ENCODE data around the gene KANSL1L.

The KANSL1L gene

GRCh38 chr2:209986415-209986814, 184.8 kb downstream of the KANSL1L start:
- no peak for DNase-seq

- no peak for DNase-seq
Observed at GRCh38 chr2:209985874-209986273, 185.3 kb downstream of the KANSL1L start.

GRCh38 chr2:209984291-209984690, 186.9 kb downstream of the KANSL1L start:
- no peak for DNase-seq

DNA sequence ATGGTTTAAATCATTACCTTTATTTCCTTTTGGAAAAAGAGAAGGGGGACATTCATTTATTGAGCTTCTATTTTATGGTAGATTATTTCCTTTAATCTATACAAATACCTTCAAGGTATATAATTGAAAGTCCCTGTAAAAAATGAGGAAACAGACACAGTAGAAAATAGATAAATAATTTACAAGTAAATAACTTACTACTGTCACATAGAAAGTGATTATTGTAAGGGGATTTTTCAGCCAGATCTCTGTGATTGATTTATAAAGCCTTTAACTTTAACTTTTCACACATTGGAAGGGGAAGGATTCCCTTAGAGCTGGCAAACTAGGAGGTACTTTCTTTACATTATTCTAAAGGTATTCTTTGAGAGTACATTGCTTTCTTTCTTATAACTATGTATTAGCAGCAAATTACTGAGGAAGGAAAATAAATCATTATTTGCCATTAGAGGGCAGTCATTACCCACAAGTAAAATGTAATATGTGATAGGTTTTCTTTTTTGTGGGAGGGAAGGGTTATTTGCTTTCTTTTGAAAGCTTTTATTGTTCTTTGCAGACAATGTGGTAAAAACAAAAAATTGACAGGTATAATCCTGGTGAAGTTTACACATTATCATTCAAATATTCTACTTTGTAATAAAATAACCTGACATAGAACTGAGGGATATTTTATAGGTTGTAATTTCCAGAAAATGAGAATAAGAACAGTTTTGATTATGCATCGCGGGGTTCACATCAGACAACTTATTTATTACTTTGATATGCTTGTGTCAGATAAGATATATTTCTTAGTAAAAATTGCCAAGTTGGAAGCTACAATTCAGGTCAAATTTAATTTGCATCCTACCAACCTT, 193.6 kb downstream of the KANSL1L start:
- peak; percentile 59 for DNase-seq

GRCh38 chr2:209976698-209977385, 194.4 kb downstream of the KANSL1L start:
- DNase-seq, result no peak

- DNase-seq, result no peak
Observed at GRCh38 chr2:209974576-209974975, 196.6 kb downstream of the KANSL1L start.

DNA sequence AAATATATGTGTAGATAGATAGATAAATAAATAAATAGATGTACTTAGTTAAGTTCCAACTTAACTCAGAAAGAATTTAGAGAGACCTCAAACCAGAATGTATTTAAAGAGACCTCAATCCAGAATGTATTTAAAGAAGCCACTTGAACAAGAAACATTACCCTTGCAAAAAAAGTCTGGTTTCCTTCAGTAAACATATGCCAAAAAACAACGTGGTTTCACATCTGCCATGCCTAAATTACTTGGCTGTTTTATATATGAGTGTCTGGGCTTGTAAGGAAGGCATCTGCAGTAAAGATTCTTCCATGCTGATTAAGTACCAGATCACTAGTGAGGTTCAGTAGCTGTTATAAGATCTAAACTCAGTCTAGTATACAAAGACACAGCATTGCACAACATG, 197.9 kb downstream of the KANSL1L start:
- DNase-seq, result no peak
